H1 (cell line): ENCODE measurements around the gene MRPL22. TPM values are rescaled to one million over a fixed set of nuclear protein-coding genes. Genes with fewer than 3 reads are reported as not detected.

Experiments used
- CTCF ChIA-PET: fragments of 300-600 bp; sonication (Branson Sonifier 250); formaldehyde crosslinking; loops from one replicate; lab custom pipeline; 2021; ENCODE audit not compliant: partially characterized antibody; lab: Charles Lee
- POLR2A ChIA-PET: fragments of 300-600 bp; sonication (Branson Sonifier 250); formaldehyde crosslinking; loops from one replicate; lab custom pipeline; 2021; ENCODE audit warnings: inconsistent platforms; ENCODE audit not compliant: partially characterized antibody; lab: Charles Lee
- DNase-seq, 2 experiments: peaks; one replicate each; pipeline versions ENCODE4 v3.0.0 to v3.0.0-alpha.2; 2010 to 2022; ENCODE audit warnings: low spot score in 2 of 2, low read depth in 1 of 2, mixed read lengths in 1 of 2
- FAIRE-seq: peaks from 2 replicates; lab custom pipeline; 2011; peaks lifted over from hg19 to GRCh38; lab: Jason Lieb, UNC
- H2AFZ ChIP-seq: 2 replicates; pipeline ENCODE4 v1.8.1; 2012; ENCODE audit warnings: low read length, inconsistent platforms
- H2AK5ac ChIP-seq: 2 replicates; pipeline ENCODE4 v1.6.1; 2013; ENCODE audit warnings: low read depth, low read length
- H2BK120ac ChIP-seq: replicated peaks from 2 replicates; pipeline ENCODE3; 2013; ENCODE audit warnings: low read depth, low read length, inconsistent platforms
- H2BK12ac ChIP-seq: 2 replicates; pipeline ENCODE4 v1.6.1; 2013; ENCODE audit warnings: low read depth, low read length
- H2BK15ac ChIP-seq: 2 replicates; pipeline ENCODE4 v1.6.1; 2013; ENCODE audit warnings: low read length
- H2BK20ac ChIP-seq: 2 replicates; pipeline ENCODE4 v1.6.1; 2013; ENCODE audit warnings: low read length
- H2BK5ac ChIP-seq: 2 replicates; pipeline ENCODE4 v1.6.1; 2013; ENCODE audit warnings: low read depth, low read length
- H3K14ac ChIP-seq: 2 replicates; pipeline ENCODE4 v1.6.1; 2013; ENCODE audit warnings: inconsistent platforms; ENCODE audit not compliant: insufficient read length
- H3K18ac ChIP-seq: 2 replicates; pipeline ENCODE4 v1.6.1; 2013; ENCODE audit warnings: low read length; ENCODE audit errors: extremely low read depth
- H3K23ac ChIP-seq: 2 replicates; pipeline ENCODE4 v1.6.1; 2013; ENCODE audit warnings: inconsistent platforms; ENCODE audit not compliant: insufficient read length
- H3K23me2 ChIP-seq: 2 replicates; pipeline ENCODE4 v1.6.1; 2013; ENCODE audit warnings: low read depth, low read length
- H3K27ac ChIP-seq: 2 replicates; pipeline ENCODE4 v1.6.1; 2011; ENCODE audit warnings: low read depth, low read length, inconsistent platforms
- H3K27me3 ChIP-seq, 4 experiments: replicated peaks in 1 of 4; 1 replicate in 1 of 4; 2 replicates in 3 of 4; pipeline versions ENCODE4 v1.6.1 to v1.8.1; 2011 to 2013; ENCODE audit warnings: low read length in 3 of 4, mild to moderate bottlenecking in 3 of 4, inconsistent platforms in 2 of 4, mixed read lengths in 2 of 4, moderate library complexity in 1 of 4; ENCODE audit not compliant: control insufficient read depth in 3 of 4, insufficient read depth in 3 of 4; ENCODE audit errors: extremely low read depth in 1 of 4
- H3K36me3 ChIP-seq, 4 experiments: 2 replicates each; pipeline versions ENCODE4 v1.6.1 to v1.8.1; 2011 to 2013; ENCODE audit warnings: mild to moderate bottlenecking in 4 of 4, low read length in 3 of 4, moderate library complexity in 2 of 4, control low read depth in 1 of 4, inconsistent platforms in 1 of 4; ENCODE audit not compliant: insufficient read depth in 4 of 4, control insufficient read depth in 2 of 4
- H3K4ac ChIP-seq: replicated peaks from 2 replicates; pipeline ENCODE3; 2013; ENCODE audit warnings: low read length, low read depth, mixed read lengths, inconsistent platforms; ENCODE audit not compliant: insufficient read length
- H3K4me1 ChIP-seq, 4 experiments: replicated peaks in 1 of 4; 1 replicate in 1 of 4; 2 replicates in 3 of 4; pipeline versions ENCODE4 v1.6.1 to v1.8.1; 2011 to 2013; ENCODE audit warnings: low read length in 3 of 4, inconsistent platforms in 2 of 4, mixed read lengths in 1 of 4; ENCODE audit not compliant: insufficient read depth in 4 of 4, control insufficient read depth in 3 of 4
- H3K4me2 ChIP-seq, 2 experiments: 2 replicates each; pipeline versions ENCODE4 v1.6.1 to v1.8.1; 2011 to 2013; ENCODE audit warnings: low read depth in 2 of 2, low read length in 2 of 2, control low read depth in 1 of 2, inconsistent platforms in 1 of 2, mild to moderate bottlenecking in 1 of 2; ENCODE audit not compliant: insufficient read depth in 1 of 2
- H3K4me3 ChIP-seq, 4 experiments: fragments of 200-600, 300-600 bp in 1 of 4; sonication (generic), shearing (Covaris generic), sonication (Bioruptor Twin) in 1 of 4; 2 replicates each; pipeline versions ENCODE4 v1.5.1 to v1.8.1; 2011 to 2016; ENCODE audit warnings: low read length in 4 of 4, low read depth in 3 of 4, control low read depth in 2 of 4, inconsistent platforms in 2 of 4, mild to moderate bottlenecking in 2 of 4, mixed read lengths in 1 of 4, moderate library complexity in 1 of 4; ENCODE audit not compliant: insufficient read depth in 2 of 4; ENCODE audit errors: extremely low read depth in 1 of 4
- H3K56ac ChIP-seq: replicated peaks from 2 replicates; pipeline ENCODE3; 2013; ENCODE audit warnings: low read depth, mild to moderate bottlenecking, mixed read lengths, low read length, inconsistent platforms; ENCODE audit not compliant: insufficient read length
- H3K79me1 ChIP-seq: 2 replicates; pipeline ENCODE4 v1.6.1; 2013; ENCODE audit warnings: low read depth, low read length, control low read depth
- H3K79me2 ChIP-seq, 2 experiments: 2 replicates each; pipeline versions ENCODE4 v1.6.1 to v1.8.1; 2012 to 2013; ENCODE audit warnings: low read length in 2 of 2, mild to moderate bottlenecking in 2 of 2, inconsistent platforms in 1 of 2; ENCODE audit not compliant: insufficient read depth in 2 of 2, control insufficient read depth in 1 of 2
- H3K9ac ChIP-seq, 4 experiments: replicated peaks in 1 of 4; 1 replicate in 1 of 4; 2 replicates in 3 of 4; pipeline versions ENCODE4 v1.6.1 to v1.8.1; 2011 to 2013; ENCODE audit warnings: low read depth in 3 of 4, low read length in 3 of 4, control low read depth in 2 of 4, mild to moderate bottlenecking in 2 of 4, moderate library complexity in 2 of 4, inconsistent platforms in 1 of 4; ENCODE audit errors: extremely low read depth in 1 of 4
- H3K9me3 ChIP-seq, 2 experiments: 2 replicates each; pipeline versions ENCODE4 v1.6.1 to v1.8.1; 2012 to 2013; ENCODE audit warnings: mild to moderate bottlenecking in 2 of 2, moderate library complexity in 2 of 2, control low read depth in 1 of 2, inconsistent platforms in 1 of 2, low read depth in 1 of 2, low read length in 1 of 2, mixed read lengths in 1 of 2; ENCODE audit not compliant: insufficient read depth in 2 of 2
- H4K20me1 ChIP-seq, 2 experiments: replicated peaks in 1 of 2; 2 replicates each; pipeline versions ENCODE3 to v1.8.1; 2011 to 2013; ENCODE audit warnings: inconsistent platforms in 2 of 2, low read length in 2 of 2, mild to moderate bottlenecking in 1 of 2; ENCODE audit not compliant: insufficient read depth in 2 of 2, control insufficient read depth in 1 of 2
- H4K5ac ChIP-seq: 2 replicates; pipeline ENCODE4 v1.6.1; 2013; ENCODE audit warnings: low read length, low read depth, mixed read lengths, inconsistent platforms; ENCODE audit not compliant: insufficient read length
- H4K8ac ChIP-seq: 2 replicates; pipeline ENCODE4 v1.8.0; 2013; ENCODE audit warnings: mild to moderate bottlenecking, moderate library complexity, low read length, inconsistent platforms; ENCODE audit not compliant: insufficient read depth; ENCODE audit errors: extremely low read depth
- H4K91ac ChIP-seq: replicated peaks from 2 replicates; pipeline ENCODE3; 2013; ENCODE audit warnings: low read length, mixed read lengths, inconsistent platforms; ENCODE audit not compliant: insufficient read length
- ASH2L ChIP-seq: fragments of 200-600, 300-600 bp; sonication (generic); IDR thresholded peaks from one replicate; pipeline ENCODE4 v1.7.1; 2017; ENCODE audit warnings: low read length
- CEBPB ChIP-seq: IDR thresholded peaks from 2 replicates; pipeline ENCODE4 v1.6.1; 2012; ENCODE audit warnings: low read depth, low read length
- CHD2 ChIP-seq: IDR thresholded peaks from 2 replicates; pipeline ENCODE4 v1.6.1; 2012; ENCODE audit warnings: low read length, improper control_type of control experiment
- HDAC2 ChIP-seq, 2 experiments: fragments of 300-600 bp in 1 of 2; sonication (generic) in 1 of 2; IDR thresholded peaks; 2 replicates each; pipeline ENCODE4 v1.6.1; 2011 to 2012; ENCODE audit warnings: low read depth in 2 of 2, low read length in 2 of 2, mild to moderate bottlenecking in 2 of 2, moderate library complexity in 2 of 2, borderline replicate concordance in 1 of 2, inconsistent platforms in 1 of 2
- KDM4A ChIP-seq: IDR thresholded peaks from one replicate; pipeline ENCODE4 v1.7.1; 2012; ENCODE audit warnings: low read depth, mild to moderate bottlenecking, moderate library complexity, low read length, inconsistent platforms; ENCODE audit not compliant: severe bottlenecking
- KDM5A ChIP-seq: fragments of 200-600 bp; IDR thresholded peaks from 2 replicates; pipeline ENCODE4 v1.7.1; 2012; ENCODE audit warnings: mild to moderate bottlenecking, low read length, inconsistent platforms, mixed read lengths
- MAX ChIP-seq: IDR thresholded peaks from 2 replicates; pipeline ENCODE4 v1.6.1; 2012; ENCODE audit warnings: inconsistent platforms
- NANOG ChIP-seq: IDR thresholded peaks from 2 replicates; pipeline ENCODE4 v1.6.1; 2011; ENCODE audit warnings: low read length, low read depth, mild to moderate bottlenecking, inconsistent platforms; ENCODE audit not compliant: insufficient read depth, poor library complexity, severe bottlenecking
- NRF1 ChIP-seq: IDR thresholded peaks from 2 replicates; pipeline ENCODE4 v1.6.1; 2011; ENCODE audit warnings: mild to moderate bottlenecking, low read depth, low read length, improper control_type of control experiment
- SIRT6 ChIP-seq: IDR thresholded peaks from one replicate; pipeline ENCODE4 v1.7.1; 2012; ENCODE audit warnings: low read length, inconsistent platforms
- SP1 ChIP-seq: IDR thresholded peaks from 2 replicates; pipeline ENCODE4 v1.6.1; 2011; ENCODE audit warnings: low read depth, low read length
- TCF12 ChIP-seq: IDR thresholded peaks from 2 replicates; pipeline ENCODE4 v1.6.1; 2011; ENCODE audit warnings: low read depth, mild to moderate bottlenecking, low read length
- TEAD4 ChIP-seq: IDR thresholded peaks from 2 replicates; pipeline ENCODE4 v1.6.1; 2012; ENCODE audit warnings: low read depth, low read length, inconsistent platforms, mixed read lengths
- YY1 ChIP-seq: IDR thresholded peaks from 2 replicates; pipeline ENCODE4 v1.6.1; 2011; ENCODE audit warnings: low read depth, mild to moderate bottlenecking, low read length
- WGBS, 2 experiments: shearing (Covaris generic) in 1 of 2; methylation state at CpG; one replicate each; pipeline versions ENCODE4 v1.1.6 to v1.1.7; 2013 to 2015; ENCODE audit warnings: low lambda C conversion rate in 2 of 2, mixed read lengths in 2 of 2, inconsistent platforms in 1 of 2, low coverage in 1 of 2, missing lambda C conversion rate in 1 of 2; ENCODE audit not compliant: insufficient replicate concordance in 2 of 2, insufficient coverage in 1 of 2, insufficient read length in 1 of 2; ENCODE audit errors: extremely low coverage in 1 of 2, missing lambda C conversion rate in 1 of 2; 5-methylcytosine and 5-hydroxymethylcytosine counted together
- polyA plus RNA-seq, 7 experiments: library from polyadenylated mRNA; depleted of rRNA in 3 of 7; stranded (reverse) in 5 of 7; unstranded in 2 of 7; fragments of >200 nt in 5 of 7; fragments of 200-250 nt in 2 of 7; gene quantifications; 1 replicate in 5 of 7; 2 replicates in 1 of 7; 4 replicates in 1 of 7; pipeline versions ENCODE4 v1.2.1 to v1.2.3, GENCODE V29; 2011 to 2013; ENCODE audit warnings: missing spikeins in 2 of 7, mixed read lengths in 2 of 7
- total RNA-seq: library from RNA; stranded (reverse); fragmentation: NEBNext Ultra II Directional; extraction: Animal tissue kit (Norgen Biotek cat#: 25700); gene quantifications from 2 replicates; pipeline ENCODE4 v1.2.1, GENCODE V29; 2021

The MRPL22 gene
- total and polyA plus RNA-seq, 2 of the 8 experiments (the other 6 are each of a cell fraction or from before 2014, with no cell fraction given): 46.8 to 65.6 TPM

- CTCF ChIA-PET: interaction anchor here (0.7 to 25.5 kb wide), 12 partner anchors 11 to 632 kb away, joined by 3 to 471 read pairs (median 4); no protein-coding TSS in a partner anchor
- FAIRE-seq: no peak
- TF ChIP-seq TEAD4: no peak
- TF ChIP-seq CEBPB: no peak
- no peak for TF ChIP-seq SIRT6
- no peak for TF ChIP-seq HDAC2 (IDR thresholded peaks at IDR 0.05; ENCODE audit: borderline replicate concordance in 1 of 2, low read depth in 2 of 2, low read length in 2 of 2)
- no peak for TF ChIP-seq KDM4A
- no peak for TF ChIP-seq KDM5A
- TF ChIP-seq ASH2L: no peak
- no peak for TF ChIP-seq NANOG
- no peak for TF ChIP-seq NRF1
- TF ChIP-seq YY1: no peak
- TF ChIP-seq SP1: no peak
- no peak for TF ChIP-seq CHD2
- no peak for TF ChIP-seq TCF12
- TF ChIP-seq MAX: no peak
Measured at GRCh38 chr5:154984946-154985516, 44.2 kb downstream of the MRPL22 start.

More at GRCh38 chr5:154984946-154985516, 44.2 kb downstream of the MRPL22 start:
- no peaks in the 10 kb centered on the region for H3K27me3 ChIP-seq
- no peak for DNase-seq
- H3K4me2 ChIP-seq: no peak overlapping the region
- no peaks in the 10 kb centered on the region for H3K4me1 ChIP-seq
- H3K14ac ChIP-seq: no peak overlapping the region
- H3K9ac ChIP-seq: no peak overlapping the region
- H2BK5ac ChIP-seq: no peak overlapping the region
- no peak overlapping the region for H2BK15ac ChIP-seq
- H4K8ac ChIP-seq: no peak overlapping the region
- H3K79me1 ChIP-seq: no peaks in the 10 kb centered on the region
- no peak overlapping the region for H4K5ac ChIP-seq
- H2BK20ac ChIP-seq: no peak overlapping the region
- H3K9me3 ChIP-seq: no peaks in the 10 kb centered on the region; a peak in 1 of 4 replicates
- POLR2A ChIA-PET: interaction anchor here (1.0 kb wide), 1 partner anchor 9 kb away, joined by 3 read pairs; no protein-coding TSS in a partner anchor
- H2BK12ac ChIP-seq: no peak overlapping the region
- H2BK120ac ChIP-seq: no peak overlapping the region
- H3K36me3 ChIP-seq: no peaks in the 10 kb centered on the region
- no peaks in the 10 kb centered on the region for H4K20me1 ChIP-seq
- H3K4ac ChIP-seq: no peak overlapping the region
- H3K18ac ChIP-seq: no peak overlapping the region
- H3K79me2 ChIP-seq: no peaks in the 10 kb centered on the region
- H3K27ac ChIP-seq: no peak overlapping the region
- H3K4me3 ChIP-seq: no peak overlapping the region
- no peak overlapping the region for H2AK5ac ChIP-seq
- H2AFZ ChIP-seq: no peak overlapping the region
- no peaks in the 10 kb centered on the region for H3K23me2 ChIP-seq
- H4K91ac ChIP-seq: no peak overlapping the region
- whole genome bisulfite sequencing, 2 experiments: 86% methylated on average over 8 of the region's 8 CpGs; no CpG with 5 or more reads in 1 of the 2 experiments
- H3K23ac ChIP-seq: no peak overlapping the region
- no peak overlapping the region for H3K56ac ChIP-seq
